Measurements from ENCODE around the gene SEC63.
"Not testable (repeated sequence)": the region's sequence is repeated elsewhere in the genome, so short reads cannot be mapped to it uniquely, and the experiment has no call there.

The SEC63 gene

GRCh38 chr6:107957909-107958688 is at the start of gene SEC63:
TSS of gene SEC63 (minus strand) at chr6:107958208. CDS start at chr6:107958009, 199 bp downstream.
- DNase-seq, result peak; percentile 84

- no peak for DNase-seq
Measured at GRCh38 chr6:108005961-108006360, 48.0 kb upstream of the SEC63 start.

GRCh38 chr6:108004861-108005260 is 46.9 kb upstream of the SEC63 start:
- DNase-seq, result no peak

GRCh38 chr6:108002365-108003221 is 44.6 kb upstream of the SEC63 start:
- DNase-seq, result peak; percentile 79

GRCh38 chr6:108001696-108002231 is 43.8 kb upstream of the SEC63 start:
- DNase-seq, result no peak

- DNase-seq, result not testable (repeated sequence)
Measured at GRCh38 chr6:108000259-108000658, 42.3 kb upstream of the SEC63 start.

- no peak for DNase-seq
Measured at GRCh38 chr6:107999341-107999740, 41.3 kb upstream of the SEC63 start.

GRCh38 chr6:107991772-107992550 is 34.0 kb upstream of the SEC63 start:
- no peak for DNase-seq

GRCh38 chr6:107991061-107991460 is 33.1 kb upstream of the SEC63 start:
- no peak for DNase-seq

GRCh38 chr6:107990587-107990986 is 32.6 kb upstream of the SEC63 start:
- DNase-seq, result not testable (repeated sequence)

- no peak for DNase-seq
Measured at GRCh38 chr6:107989166-107990094, 31.4 kb upstream of the SEC63 start.

- DNase-seq, result no peak
Measured at GRCh38 chr6:107988570-107988969, 30.6 kb upstream of the SEC63 start.

GRCh38 chr6:107987805-107988204 is 29.8 kb upstream of the SEC63 start:
- no peak for DNase-seq

GRCh38 chr6:107985701-107986100 is 27.7 kb upstream of the SEC63 start:
- DNase-seq, result no peak

GRCh38 chr6:107983811-107984210 is 25.8 kb upstream of the SEC63 start:
- no peak for DNase-seq

GRCh38 chr6:107982486-107982885 is 24.5 kb upstream of the SEC63 start:
- peak; percentile 38 for DNase-seq

- no peak for DNase-seq
Measured at GRCh38 chr6:107981695-107982094, 23.7 kb upstream of the SEC63 start.

- DNase-seq, result peak; percentile 39
Measured at GRCh38 chr6:107977283-107977682, 19.3 kb upstream of the SEC63 start.

GRCh38 chr6:107976155-107976783 is 18.3 kb upstream of the SEC63 start:
- no peak for DNase-seq

GRCh38 chr6:107973594-107973993 is 15.6 kb upstream of the SEC63 start:
- DNase-seq, result no peak

- no peak for DNase-seq
Measured at GRCh38 chr6:107972413-107973096, 14.5 kb upstream of the SEC63 start.
